K562 (cell line): ENCODE results near the gene GMDS. TPM values are rescaled to one million over a fixed set of nuclear protein-coding genes. Genes with fewer than 3 reads are reported as not detected.

Source experiments
- ATAC-seq: fragments of 200-7000 bp; cut with Tn5 transposase; 3 replicates; pipeline ENCODE4 v1.9.1; 2020; ENCODE audit warnings: moderate library complexity
- BruUV-seq: library from RNA; stranded (reverse); fragments of 400-500 nt; replicated peaks from 2 replicates; lab custom pipeline; 2021; lab: Mats Ljungman, UMichigan
- CTCF ChIA-PET: fragments of 300-600 bp; formaldehyde crosslinking; extraction: SDS; loops from one replicate; lab custom pipeline; 2021; ENCODE audit warnings: low intra/inter-chr PET ratio; lab: Yijun Ruan, JAX
- POLR2A ChIA-PET: fragments of 300-600, 350-650 bp; sonication (Branson Sonifier 250); formaldehyde crosslinking; extraction: SDS; loops from one replicate; lab custom pipeline; 2021; ENCODE audit warnings: antibody characterized with exemption, inconsistent platforms; lab: Yijun Ruan, JAX
- DNase-seq, 4 experiments: peaks; one replicate each; pipeline versions ENCODE4 v3.0.0 to v3.0.0-alpha.2; 2011 to 2018; ENCODE audit warnings: low spot score in 3 of 4, mixed read lengths in 3 of 4; ENCODE audit errors: extremely low read depth in 1 of 4
- FAIRE-seq: peaks from 2 replicates; lab custom pipeline; 2011; peaks lifted over from hg19 to GRCh38; lab: Jason Lieb, UNC
- H2AFZ ChIP-seq: 2 replicates; pipeline ENCODE4 v1.6.0; 2011; ENCODE audit warnings: low read depth, low read length, control low read depth, inconsistent platforms
- H3K27ac ChIP-seq: fragments of 200-600 bp; 3 replicates; pipeline ENCODE4 v1.8.0; 2011; ENCODE audit warnings: low read depth, mild to moderate bottlenecking, control low read depth, inconsistent platforms, low read length, moderate library complexity, mixed read lengths; ENCODE audit errors: extremely low read depth
- H3K27me3 ChIP-seq, 2 experiments: fragments of 300-600 bp in 1 of 2; 2 replicates in 1 of 2; 3 replicates in 1 of 2; pipeline versions ENCODE4 v1.6.0 to v1.8.0; 2011; ENCODE audit warnings: inconsistent platforms in 2 of 2, low read length in 2 of 2, mild to moderate bottlenecking in 1 of 2, mixed read lengths in 1 of 2, moderate library complexity in 1 of 2; ENCODE audit not compliant: control insufficient read depth in 2 of 2, insufficient read depth in 2 of 2
- H3K36me3 ChIP-seq: fragments of 300-600 bp; 3 replicates; pipeline ENCODE4 v1.8.0; 2011; ENCODE audit warnings: mild to moderate bottlenecking, low read length, inconsistent platforms; ENCODE audit not compliant: control insufficient read depth, insufficient read depth
- H3K4me1 ChIP-seq, 2 experiments: fragments of 200-600 bp in 1 of 2; replicated peaks in 1 of 2; 2 replicates in 1 of 2; 3 replicates in 1 of 2; pipeline versions ENCODE4 v1.5.1 to v1.8.0; 2011; ENCODE audit warnings: inconsistent platforms in 2 of 2, low read length in 2 of 2, mild to moderate bottlenecking in 1 of 2, mixed read lengths in 1 of 2, moderate library complexity in 1 of 2; ENCODE audit not compliant: control insufficient read depth in 2 of 2, insufficient read depth in 2 of 2
- H3K4me2 ChIP-seq: 2 replicates; pipeline ENCODE4 v1.6.1; 2011; ENCODE audit warnings: low read length, control low read depth, inconsistent platforms, mixed read lengths; ENCODE audit not compliant: insufficient read depth
- H3K4me3 ChIP-seq: fragments of 200-600 bp; sonication (generic), shearing (Covaris generic); 2 replicates; pipeline ENCODE4 v1.5.1; 2016; ENCODE audit warnings: control low read depth, inconsistent platforms
- H3K79me2 ChIP-seq: fragments of 200-600 bp; 3 replicates; pipeline ENCODE4 v1.8.0; 2011; ENCODE audit warnings: low read length, inconsistent platforms; ENCODE audit not compliant: control insufficient read depth, insufficient read depth
- H3K9ac ChIP-seq, 2 experiments: 2 replicates each; pipeline versions ENCODE4 v1.6.0 to v1.6.1; 2011; ENCODE audit warnings: low read depth in 2 of 2, low read length in 2 of 2, control low read depth in 1 of 2, inconsistent platforms in 1 of 2, mild to moderate bottlenecking in 1 of 2, mixed read lengths in 1 of 2; ENCODE audit not compliant: insufficient read depth in 1 of 2
- H3K9me1 ChIP-seq: one replicate; pipeline ENCODE4 v1.6.0; 2011; ENCODE audit warnings: inconsistent platforms, mild to moderate bottlenecking, low read length, moderate library complexity; ENCODE audit not compliant: control insufficient read depth, insufficient read depth
- H3K9me3 ChIP-seq: replicated peaks from 2 replicates; pipeline ENCODE4 v1.5.1; 2011; ENCODE audit warnings: low read depth, low read length, inconsistent platforms; ENCODE audit not compliant: control insufficient read depth, insufficient read depth
- H4K20me1 ChIP-seq: replicated peaks from 2 replicates; pipeline ENCODE4 v1.6.1; 2011; ENCODE audit warnings: low read length, inconsistent platforms, mixed read lengths; ENCODE audit not compliant: control insufficient read depth, insufficient read depth
- BDP1 ChIP-seq: IDR thresholded peaks from 3 replicates; pipeline ENCODE4 v1.6.1; 2011; ENCODE audit not compliant: insufficient read length, insufficient read depth
- EWSR1 ChIP-seq: fragments of 450-650 bp; IDR thresholded peaks from 2 replicates; pipeline ENCODE4 v1.6.1; 2018; ENCODE audit warnings: borderline replicate concordance, mild to moderate bottlenecking, low read depth, moderate library complexity; ENCODE audit not compliant: partially characterized antibody
- OTX1 ChIP-seq: fragments of 450-650 bp; formaldehyde crosslinking; IDR thresholded peaks from 2 replicates; pipeline ENCODE4 v1.4.0; 2022; ENCODE audit warnings: mild to moderate bottlenecking
- WGBS: fragments of 100-300 bp; shearing (Covaris generic); methylation state at CpG from one replicate; pipeline ENCODE4 v1.1.6; 2016; ENCODE audit warnings: low coverage, mixed read lengths; ENCODE audit not compliant: insufficient coverage; ENCODE audit errors: missing lambda C conversion rate; 5-methylcytosine and 5-hydroxymethylcytosine counted together
- in situ Hi-C: fragments of 300-500 bp; cut with MboI; formaldehyde crosslinking; loops from 4 replicates; pipeline ENCODE4 v1.15.0; 2018; ENCODE audit warnings: inconsistent platforms, mixed read lengths
- intact Hi-C: fragments of 100-400 bp; cut with micrococcal nuclease; formaldehyde crosslinking; loops from 2 replicates; pipeline ENCODE4 v1.14.2; 2022
- polyA plus RNA-seq, 8 experiments: library from polyadenylated mRNA; depleted of rRNA in 4 of 8; stranded (reverse) in 5 of 8; unstranded in 3 of 8; fragments of >200 nt; fragmentation: Nextera tagmentation in 2 of 8; fragmentation: Illumina TruSeq in 1 of 8; extraction: Ambion mirVana in 2 of 8; extraction: Trizol in 1 of 8; gene quantifications; 2 replicates each; pipeline versions ENCODE4 v1.2.1 to v1.2.3, GENCODE V29; 2011 to 2014; ENCODE audit warnings: inconsistent platforms in 1 of 8, missing spikeins in 1 of 8
- total RNA-seq, 7 experiments: library from RNA; depleted of rRNA in 6 of 7; stranded (reverse); fragments of >200 nt in 6 of 7; fragmentation: Illumina TruSeq in 2 of 7; extraction: Trizol in 2 of 7; gene quantifications; 2 replicates each; pipeline versions ENCODE4 v1.2.1 to v1.2.3, GENCODE V29; 2011 to 2021; ENCODE audit warnings: low replicate concordance in 1 of 7
- TF ChIP-seq, protein P1 (sequence below): sonication (generic); formaldehyde crosslinking; IDR thresholded peaks from 2 replicates; pipeline ENCODE4 v1.5.0; 2020; ENCODE audit warnings: missing genetic modification reagents
- TF ChIP-seq, protein P2 (sequence below): fragments of 250-450 bp; sonication (Bioruptor Pico); IDR thresholded peaks from 2 replicates; pipeline ENCODE4 v1.5.0; 2021

Gene GMDS
- total and polyA plus RNA-seq, 9 of the 15 experiments (the other 6 are each of a cell fraction or from before 2014, with no cell fraction given): 0.48 to 31.8 (median 13.4) TPM

DNA sequence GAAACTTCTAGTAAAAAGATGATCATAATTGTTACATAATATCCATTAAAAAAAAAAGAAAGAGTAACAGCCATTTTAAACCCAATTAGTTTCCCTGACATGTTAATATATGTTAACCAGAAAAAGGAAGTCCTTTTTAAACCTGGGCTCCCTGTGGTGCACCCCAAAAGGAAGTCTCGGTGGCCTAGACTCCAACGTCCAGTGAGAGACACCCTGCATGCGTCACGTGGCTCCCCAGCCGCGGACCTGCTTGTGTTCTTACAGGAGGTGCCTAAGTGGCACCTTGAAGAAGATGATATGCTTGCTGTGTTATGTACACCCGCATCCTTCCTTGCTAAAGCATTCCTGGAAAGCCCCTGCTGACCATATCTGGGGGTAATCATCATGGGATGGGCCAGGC is 585.6 kb downstream of the GMDS start:
- Histone ChIP-seq H3K4me2 (no peak overlapping the region), H4K20me1 (peaks cover 9% of the 10 kb centered on the region), H3K4me3 (no peak overlapping the region), H3K79me2 (no peaks in the 10 kb centered on the region), H3K27me3 (peaks cover 16 to 69% of the 10 kb centered on the region in 2 experiments), H3K9me3 (no peaks in the 10 kb centered on the region), H3K27ac (no peak overlapping the region), H3K36me3 (no peaks in the 10 kb centered on the region), H3K4me1 (no peaks in the 10 kb centered on the region), H2AFZ (no peak overlapping the region), H3K9ac (no peak overlapping the region), H3K9me1 (no peaks in the 10 kb centered on the region)
- whole genome bisulfite sequencing: 0% methylated on average over 7 of the region's 7 CpGs
- FAIRE-seq (no peak), DNase-seq (no peak), ATAC-seq (no peak)
- in situ Hi-C loops (no loop called here), intact Hi-C loops (no loop called here)
- ChIA-PET POLR2A (no interaction called here), CTCF (no interaction called here)
- TF ChIP-seq BDP1: no peak
- TF ChIP-seq, protein P1, sequence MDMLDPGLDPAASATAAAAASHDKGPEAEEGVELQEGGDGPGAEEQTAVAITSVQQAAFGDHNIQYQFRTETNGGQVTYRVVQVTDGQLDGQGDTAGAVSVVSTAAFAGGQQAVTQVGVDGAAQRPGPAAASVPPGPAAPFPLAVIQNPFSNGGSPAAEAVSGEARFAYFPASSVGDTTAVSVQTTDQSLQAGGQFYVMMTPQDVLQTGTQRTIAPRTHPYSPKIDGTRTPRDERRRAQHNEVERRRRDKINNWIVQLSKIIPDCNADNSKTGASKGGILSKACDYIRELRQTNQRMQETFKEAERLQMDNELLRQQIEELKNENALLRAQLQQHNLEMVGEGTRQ: peak; percentile 55
- no TSS peak for BruUV-seq

GRCh38 chr6:1658212-1659005 is 587.0 kb downstream of the GMDS start:
- FAIRE-seq: no peak

More at GRCh38 chr6:1658212-1659005, 587.0 kb downstream of the GMDS start:
- no TSS peak for BruUV-seq
- Histone ChIP-seq H3K9me1 (no peaks in the 10 kb centered on the region), H3K36me3 (no peaks in the 10 kb centered on the region), H3K4me2 (no peak overlapping the region), H3K79me2 (no peaks in the 10 kb centered on the region), H4K20me1 (peaks cover 9% of the 10 kb centered on the region), H2AFZ (no peak overlapping the region), H3K4me3 (no peak overlapping the region), H3K4me1 (no peaks in the 10 kb centered on the region), H3K9ac (no peak overlapping the region), H3K27me3 (peaks cover 22 to 62% of the 10 kb centered on the region in 2 experiments; a peak in 4 of 5 replicates), H3K27ac (no peak overlapping the region), H3K9me3 (no peaks in the 10 kb centered on the region)
- ChIA-PET POLR2A (interaction anchor here (0.7 to 0.8 kb wide), 2 partner anchors 9 to 285 kb away, joined by 3 to 5 read pairs; no protein-coding TSS in a partner anchor), CTCF (no interaction called here)
- in situ Hi-C loops: no loop called here
- ATAC-seq (no peak), DNase-seq (no peak)
- WGBS: 4% methylated on average over 15 of the region's 15 CpGs
- intact Hi-C loops: no loop called here
- TF ChIP-seq EWSR1 (no peak), OTX1 (CRISPR knock-in tag) (no peak)
- TF ChIP-seq, protein P2, sequence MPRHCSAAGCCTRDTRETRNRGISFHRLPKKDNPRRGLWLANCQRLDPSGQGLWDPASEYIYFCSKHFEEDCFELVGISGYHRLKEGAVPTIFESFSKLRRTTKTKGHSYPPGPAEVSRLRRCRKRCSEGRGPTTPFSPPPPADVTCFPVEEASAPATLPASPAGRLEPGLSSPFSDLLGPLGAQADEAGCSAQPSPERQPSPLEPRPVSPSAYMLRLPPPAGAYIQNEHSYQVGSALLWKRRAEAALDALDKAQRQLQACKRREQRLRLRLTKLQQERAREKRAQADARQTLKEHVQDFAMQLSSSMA: no peak
